Gastrocnemius medialis (tissue), 4 donors: ENCODE results near the gene RAMACL.

Source experiments
- CTCF ChIP-seq, 5 experiments: fragments of 450-650 bp in 3 of 5; fragments of 200-600 bp in 2 of 5; sonication (generic) in 2 of 5; IDR thresholded peaks in 4 of 5; conservative IDR thresholded peaks in 1 of 5; 1 replicate in 4 of 5; 2 replicates in 1 of 5; pipeline ENCODE4 v1.5.1; 2016 to 2019; ENCODE audit warnings: antibody characterized with exemption in 5 of 5, mild to moderate bottlenecking in 3 of 5, moderate library complexity in 3 of 5
- POLR2A ChIP-seq, 2 donors: fragments of 450-650 bp; IDR thresholded peaks; one replicate each; pipeline ENCODE4 v1.6.1; 2017; ENCODE audit warnings: antibody characterized with exemption in 2 of 2, mild to moderate bottlenecking in 2 of 2, moderate library complexity in 2 of 2

DNA sequence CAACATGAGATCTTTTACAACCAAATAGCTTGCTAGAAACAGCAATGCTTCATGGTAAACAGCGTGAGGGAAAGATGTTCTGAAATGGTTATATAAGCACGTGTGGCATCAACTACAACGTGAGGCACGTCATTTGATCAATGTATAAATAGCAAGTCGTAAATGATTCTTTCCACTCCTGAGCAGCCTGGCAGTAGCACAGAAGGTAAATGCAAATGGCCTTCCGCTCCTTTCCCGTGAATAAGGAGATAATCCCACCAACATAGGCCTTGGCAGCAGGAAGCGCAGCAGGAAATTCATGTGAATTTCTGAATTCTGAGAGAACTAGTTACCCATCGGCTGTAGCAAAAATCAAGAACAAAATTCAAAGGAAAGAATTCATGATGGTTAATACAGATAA lies 23.6 kb upstream of the RAMACL start:
- TF ChIP-seq POLR2A (IDR thresholded peaks at IDR 0.05) = no peak
- no peak for TF ChIP-seq CTCF (IDR thresholded peaks at IDR 0.05 in 4 of 5, conservative IDR thresholded peaks at IDR 0.05 in 1 of 5)
